Measurements from ENCODE around the gene C1QTNF8. TPM values are rescaled to one million over a fixed set of nuclear protein-coding genes. Genes with fewer than 3 reads are reported as not detected.

The C1QTNF8 gene
- polyA plus RNA-seq, 1 donor: not detected

GRCh38 chr16:1108299-1109252 is 12.5 kb upstream of the C1QTNF8 start:
- DNase-seq: no peak

DNA sequence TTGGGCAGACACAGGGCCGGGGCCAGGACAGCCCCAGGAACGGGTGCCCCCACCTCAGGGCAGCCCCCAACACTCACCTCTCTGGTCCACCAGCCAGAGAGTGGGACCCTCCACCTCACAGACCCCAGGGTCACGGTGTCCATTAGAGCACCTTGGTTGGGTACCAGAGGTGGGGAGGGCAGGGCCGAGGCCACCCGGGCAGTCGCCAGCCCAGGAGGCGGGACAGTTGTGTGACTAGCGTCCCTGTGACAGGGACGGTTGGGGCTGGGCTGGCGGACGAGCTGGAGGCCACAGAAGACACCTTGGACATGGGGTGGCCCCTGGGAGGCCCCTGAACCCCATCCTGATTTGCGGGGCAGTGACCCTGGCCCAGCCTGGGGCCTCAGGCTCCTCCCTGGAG is 11.7 kb upstream of the C1QTNF8 start:
- no peak for DNase-seq

DNA sequence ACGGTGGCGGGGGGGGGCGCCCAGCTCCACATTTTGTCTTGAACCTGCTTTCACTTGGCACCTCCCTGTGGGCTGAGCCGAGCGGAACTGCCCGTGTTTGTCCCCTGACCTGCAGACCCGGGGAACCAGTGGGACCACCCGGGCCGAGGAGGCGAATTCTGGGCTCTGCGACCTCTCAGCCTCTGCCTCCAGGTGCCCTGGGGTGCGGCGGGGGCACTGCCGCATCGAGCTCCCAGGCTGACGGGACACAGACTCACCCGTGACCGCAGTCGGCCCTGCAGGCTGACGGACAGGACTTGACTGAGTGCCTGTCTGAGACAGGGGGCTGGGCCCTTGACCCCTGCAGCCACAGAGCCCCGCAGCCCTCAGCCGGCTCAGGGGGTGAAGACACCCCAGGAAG is 11.1 kb upstream of the C1QTNF8 start:
- DNase-seq: no peak

GRCh38 chr16:1106659-1107058 is 10.6 kb upstream of the C1QTNF8 start:
- no peak for DNase-seq

- peak; percentile 67 for DNase-seq
Observed at GRCh38 chr16:1105888-1106620, 10.0 kb upstream of the C1QTNF8 start.

- DNase-seq: no peak
Observed at GRCh38 chr16:1103636-1103980, 7.6 kb upstream of the C1QTNF8 start.

DNA sequence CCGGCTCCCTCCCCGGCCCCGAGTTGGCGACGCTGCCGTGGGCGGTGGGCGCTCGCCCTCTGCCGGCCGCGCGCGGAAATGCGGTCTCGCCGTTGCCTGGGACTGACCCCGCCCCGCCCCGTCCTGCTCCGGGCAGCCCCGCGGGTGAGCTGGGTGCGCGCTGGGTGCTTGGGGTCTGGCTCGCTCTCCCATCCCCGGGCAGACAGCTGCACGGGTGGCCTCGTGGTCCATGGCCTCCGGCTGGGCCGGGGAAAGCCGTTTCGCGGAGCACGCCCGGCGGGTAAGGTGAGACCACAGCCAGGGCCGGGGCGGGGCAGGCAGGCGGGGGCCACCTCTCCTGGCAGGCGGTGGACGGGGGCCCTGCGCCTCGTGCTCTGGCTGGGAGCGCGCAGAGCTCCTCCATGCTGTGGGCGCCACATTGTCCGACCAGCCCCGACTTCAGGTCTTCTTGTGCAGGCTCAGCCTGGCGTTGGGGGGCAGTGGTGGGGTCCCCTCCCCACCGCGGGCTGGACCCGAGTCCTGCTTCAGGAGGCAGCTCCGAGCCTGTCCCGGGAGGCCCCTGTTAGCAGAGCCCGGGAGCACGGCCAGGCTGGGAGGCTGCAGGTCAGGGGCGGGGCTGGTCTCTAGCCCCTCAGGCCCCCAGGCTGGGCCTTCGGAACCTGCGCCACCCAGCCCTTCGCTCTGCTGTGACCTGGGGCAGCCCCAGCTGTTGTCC is 7.0 kb upstream of the C1QTNF8 start:
- DNase-seq: no peak

DNA sequence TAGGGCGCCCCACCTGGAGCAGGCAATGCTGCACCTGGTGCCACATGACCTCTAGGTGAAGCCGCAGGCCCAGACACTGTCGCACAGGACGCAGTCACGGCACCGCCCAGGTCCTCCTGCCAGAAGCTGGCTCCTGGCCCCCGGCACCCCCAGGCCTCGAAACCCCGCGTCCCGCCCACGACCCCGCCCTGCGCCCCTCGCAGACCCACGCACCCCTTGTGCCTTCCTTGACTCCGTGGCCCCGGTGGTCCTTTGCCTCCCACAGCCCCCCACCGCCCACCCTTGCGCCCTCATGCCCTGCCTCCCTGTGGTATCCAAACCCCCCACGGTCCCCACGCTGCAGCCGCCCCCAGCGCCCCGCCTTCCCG is 6.3 kb upstream of the C1QTNF8 start:
- DNase-seq: no peak

- DNase-seq: no peak
Observed at GRCh38 chr16:1101573-1102332, 5.7 kb upstream of the C1QTNF8 start.

- no peak for DNase-seq
Observed at GRCh38 chr16:1101133-1101532, 5.1 kb upstream of the C1QTNF8 start.

DNA sequence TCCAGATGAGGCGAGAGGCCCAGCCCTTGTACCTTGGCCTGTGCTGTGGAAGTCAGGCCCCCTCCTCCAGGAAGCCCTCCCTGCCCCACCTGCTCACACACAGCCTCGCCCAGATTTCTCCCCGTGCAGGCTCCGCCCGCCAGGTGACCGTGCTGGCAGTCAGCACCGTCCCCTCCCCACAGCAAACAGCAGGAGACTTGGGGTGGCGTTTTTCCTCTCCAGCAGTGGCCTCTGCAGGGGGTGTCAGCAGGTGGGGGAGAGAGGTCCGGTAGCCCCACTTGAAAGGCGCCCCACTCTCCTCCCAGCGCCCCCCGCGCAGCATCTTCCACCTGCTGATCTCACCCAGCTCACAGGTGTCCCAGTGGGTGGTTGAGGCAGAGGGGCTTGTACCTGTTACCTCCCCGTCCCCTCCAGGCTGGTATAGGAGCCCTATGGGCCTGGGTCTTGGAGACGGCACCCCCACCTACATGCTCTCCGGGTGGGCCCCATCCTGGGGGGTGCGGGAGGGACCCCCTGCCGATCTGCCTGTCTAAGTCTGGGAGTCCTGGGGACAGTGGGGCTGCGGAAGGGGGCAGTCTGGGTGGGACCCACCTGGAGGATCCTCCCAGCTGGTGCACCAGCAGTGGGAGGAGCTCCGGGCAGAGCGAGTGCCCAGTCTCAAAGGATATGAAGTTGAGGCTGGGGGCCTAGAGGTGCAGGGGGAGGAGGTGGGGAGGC is 4.2 kb upstream of the C1QTNF8 start:
- DNase-seq: no peak

DNA sequence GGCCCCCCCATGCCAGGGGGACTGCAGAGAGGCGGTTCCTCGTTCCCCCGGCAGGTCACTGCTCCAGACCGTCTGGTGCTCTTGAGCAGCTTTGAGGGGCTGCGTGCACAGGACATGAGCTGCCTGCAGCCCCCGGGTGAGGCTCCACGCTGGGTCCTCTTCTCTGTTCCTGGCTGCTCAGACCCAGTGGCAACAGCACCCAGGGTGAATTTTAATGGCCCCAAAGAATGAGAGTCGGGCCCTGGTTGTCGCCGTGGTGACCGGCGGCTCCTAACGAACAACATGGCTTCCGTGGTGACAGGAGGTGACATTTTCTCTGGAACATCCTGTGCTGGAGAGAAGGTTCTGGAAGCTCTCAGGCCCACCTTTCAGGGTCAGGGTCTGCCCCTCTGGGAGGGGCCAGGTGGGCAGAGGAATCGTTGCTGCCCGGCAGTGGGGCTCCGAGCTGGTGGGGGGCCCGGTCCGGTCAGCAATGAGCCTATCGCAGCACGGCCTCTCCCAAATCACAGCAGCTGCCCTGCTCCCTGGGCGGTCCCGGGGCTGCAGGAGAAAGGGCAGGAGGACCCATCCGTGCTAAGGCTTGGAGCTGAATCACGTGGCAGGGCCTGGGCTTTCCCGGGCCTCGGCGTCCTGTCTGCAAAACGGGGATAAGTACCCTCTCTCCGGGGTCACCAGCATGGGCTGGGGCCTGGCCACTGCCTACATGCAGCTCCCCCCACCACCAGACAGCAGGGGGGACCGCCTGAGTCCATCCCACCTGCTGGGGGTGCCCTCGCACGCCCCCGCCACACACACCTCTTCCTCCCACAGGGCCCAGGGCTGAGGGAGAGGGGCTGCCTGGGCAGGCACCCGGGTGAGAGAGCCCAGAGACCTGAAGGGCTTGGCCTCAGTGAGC is 3.4 kb upstream of the C1QTNF8 start:
- DNase-seq: no peak

- no peak for DNase-seq
Observed at GRCh38 chr16:1098266-1098991, 2.4 kb upstream of the C1QTNF8 start.

DNA sequence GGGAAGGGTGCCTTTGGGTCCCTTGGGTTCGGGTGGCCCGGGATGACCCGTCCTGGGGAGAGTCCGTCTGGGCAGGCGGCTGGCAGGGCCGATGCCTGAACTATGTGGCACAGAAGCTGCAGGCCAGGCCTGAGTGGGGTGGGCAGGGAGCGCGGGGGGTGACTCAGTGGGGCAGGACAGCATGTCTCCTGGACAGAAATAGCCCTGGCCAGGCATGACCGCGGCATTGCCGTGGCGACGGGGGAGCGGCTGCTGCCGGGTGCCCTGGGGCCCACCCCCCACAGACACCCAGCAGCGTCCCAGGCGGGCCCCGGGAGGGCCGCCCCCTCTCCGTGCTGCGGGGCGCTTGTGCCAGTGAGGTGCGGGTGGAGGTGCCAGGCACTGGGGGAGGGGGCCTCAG is 1.8 kb upstream of the C1QTNF8 start:
- no peak for DNase-seq

- no peak for DNase-seq
Observed at GRCh38 chr16:1097156-1097555, 1.1 kb upstream of the C1QTNF8 start.

DNA sequence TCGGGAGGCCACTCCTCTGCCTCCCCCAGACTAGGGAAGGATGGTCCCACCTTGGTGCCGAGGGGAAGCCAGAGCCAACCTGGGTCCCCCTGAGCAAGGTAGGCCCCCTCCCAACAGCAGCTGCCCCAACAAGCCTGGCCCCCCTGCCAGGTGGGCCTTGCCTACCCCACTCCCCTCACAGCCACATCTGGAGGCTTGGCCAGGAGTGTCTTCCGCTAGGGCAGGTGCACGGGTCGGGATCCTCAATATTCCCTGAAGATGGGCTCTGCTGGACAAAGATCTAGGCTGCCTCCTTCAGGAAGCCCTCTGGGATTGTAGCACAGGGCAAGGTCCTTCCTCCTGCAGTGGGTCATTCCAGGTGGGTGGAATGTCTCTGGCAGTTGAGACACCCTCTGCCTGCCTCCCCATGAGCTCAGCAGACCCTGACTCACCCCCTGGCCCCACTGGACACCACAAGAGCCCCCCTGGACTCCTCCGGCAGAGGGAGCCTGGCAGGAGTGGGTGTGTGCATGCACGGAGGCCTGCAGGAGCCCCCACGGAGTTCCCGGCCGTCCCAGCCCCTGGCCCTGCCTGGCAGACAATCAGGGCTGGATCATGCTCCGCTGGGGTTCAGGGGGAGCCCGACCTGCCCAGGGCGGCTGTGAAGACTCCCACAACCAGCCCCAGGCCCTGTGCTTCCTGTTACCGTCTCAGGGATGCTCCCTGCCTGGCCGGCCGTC is 435 bp downstream of the C1QTNF8 start:
- no peak for DNase-seq

GRCh38 chr16:1094601-1095449 is 1.2 kb downstream of the C1QTNF8 start:
- no peak for DNase-seq

DNA sequence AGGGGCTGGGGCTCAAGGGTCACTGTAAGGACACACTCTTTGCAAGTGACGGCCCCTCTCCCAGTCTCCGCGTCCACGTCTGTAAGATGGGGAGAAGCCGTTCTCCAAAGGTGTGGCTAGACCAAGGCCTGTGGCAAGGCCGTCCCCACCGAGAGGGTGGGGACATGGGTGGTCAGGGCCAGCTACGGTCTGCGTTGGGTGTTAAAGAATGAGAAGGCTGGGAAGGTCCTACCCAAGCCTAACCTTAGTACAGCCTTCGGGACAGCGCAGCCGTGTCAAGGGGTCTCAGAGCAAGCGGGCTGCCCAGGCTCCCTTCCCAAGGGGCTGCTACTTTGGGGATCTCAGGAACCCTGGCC is 1.9 kb downstream of the C1QTNF8 start:
- DNase-seq: no peak

All from left kidney (tissue), 2 donors.